Activated T-helper 1 cell treated with Interleukin-2 at 50 U/mL for 16 hours (primary cell): ENCODE results near the gene CHN1.

Source experiments
- DNase-seq: peaks from one replicate; pipeline ENCODE4 v3.0.0-alpha.2; 2020; ENCODE audit warnings: low read depth

The CHN1 gene

GRCh38 chr2:174827371-174828369 is 177.5 kb downstream of the CHN1 start:
- no peak for DNase-seq

- no peak for DNase-seq
Observed at GRCh38 chr2:174826051-174826450, 179.1 kb downstream of the CHN1 start.

DNA sequence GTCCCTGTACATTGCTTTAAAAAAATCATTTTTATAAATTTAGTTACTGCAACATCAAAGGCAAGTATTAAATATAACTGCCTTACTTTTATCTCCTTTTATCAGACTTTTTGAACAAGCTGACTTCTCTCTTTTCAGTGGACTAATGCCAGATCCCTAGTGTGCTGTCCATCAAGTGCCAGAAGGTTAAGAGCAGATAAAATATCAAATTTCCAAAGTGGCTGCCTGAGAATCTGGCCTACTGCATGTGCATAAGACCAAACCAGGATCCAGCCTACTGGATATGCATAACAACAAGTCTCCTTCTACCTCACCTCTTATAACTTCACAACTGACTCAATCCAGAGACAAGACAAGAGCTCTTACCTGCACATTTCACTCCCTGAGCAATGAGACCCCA is 181.1 kb downstream of the CHN1 start:
- DNase-seq, result no peak

DNA sequence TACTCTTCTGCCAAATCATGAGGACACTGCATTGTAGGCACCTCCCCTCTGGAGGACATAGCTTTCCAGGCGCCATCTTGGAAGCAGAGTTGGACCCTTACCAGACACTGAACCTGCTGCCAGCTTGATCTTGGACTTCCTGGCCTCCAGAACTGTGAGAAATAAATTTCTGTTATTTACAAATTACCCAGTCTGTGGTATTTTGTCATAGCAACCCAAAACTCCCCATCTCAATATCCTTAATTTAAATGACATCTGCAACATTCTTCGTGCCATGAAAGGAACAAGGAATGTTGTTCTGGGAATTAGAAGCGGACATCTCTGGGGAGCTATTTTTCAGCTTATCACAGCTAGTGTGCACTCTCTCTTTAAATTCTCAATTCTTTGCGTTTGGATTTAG is 183.6 kb downstream of the CHN1 start:
- DNase-seq, result no peak

DNA sequence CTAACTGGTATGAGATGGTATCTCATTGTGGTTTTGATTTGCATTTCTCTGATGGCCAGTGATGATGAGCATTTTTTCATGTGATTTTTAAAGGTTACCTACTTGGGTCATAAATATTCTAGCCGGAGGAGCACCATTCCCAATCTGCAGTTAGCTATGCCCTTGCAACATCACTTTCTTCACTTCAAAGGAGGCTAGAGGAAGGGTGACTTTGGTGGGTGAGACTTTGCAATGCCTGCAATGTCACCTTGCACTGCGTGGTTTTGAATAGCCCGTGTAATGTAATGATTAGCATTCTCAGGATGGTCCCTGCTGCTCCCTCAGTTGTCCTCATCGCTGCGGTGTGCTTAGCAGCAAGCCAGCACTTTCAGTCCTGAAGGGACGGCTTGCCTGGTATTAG is 184.8 kb downstream of the CHN1 start:
- no peak for DNase-seq

DNA sequence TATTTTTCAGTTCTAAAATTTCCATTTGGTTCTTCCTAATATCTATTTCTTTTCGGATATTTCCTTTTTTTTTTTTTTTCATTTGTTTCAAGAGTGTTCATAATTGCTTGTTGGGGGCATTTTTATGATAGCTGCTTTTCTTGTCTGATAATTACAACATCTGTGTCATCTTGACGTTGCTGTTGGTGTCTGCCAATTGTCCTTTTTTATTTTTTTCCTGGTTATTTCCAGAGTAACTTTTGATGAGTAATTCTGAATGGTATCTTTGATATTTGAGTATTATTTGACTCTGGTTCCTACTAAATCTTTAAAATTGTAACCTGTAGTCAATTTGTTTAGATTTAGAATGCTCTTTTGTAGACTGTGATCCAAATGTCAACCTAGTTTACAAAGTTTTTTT is 189.7 kb downstream of the CHN1 start:
- no peak for DNase-seq

DNA sequence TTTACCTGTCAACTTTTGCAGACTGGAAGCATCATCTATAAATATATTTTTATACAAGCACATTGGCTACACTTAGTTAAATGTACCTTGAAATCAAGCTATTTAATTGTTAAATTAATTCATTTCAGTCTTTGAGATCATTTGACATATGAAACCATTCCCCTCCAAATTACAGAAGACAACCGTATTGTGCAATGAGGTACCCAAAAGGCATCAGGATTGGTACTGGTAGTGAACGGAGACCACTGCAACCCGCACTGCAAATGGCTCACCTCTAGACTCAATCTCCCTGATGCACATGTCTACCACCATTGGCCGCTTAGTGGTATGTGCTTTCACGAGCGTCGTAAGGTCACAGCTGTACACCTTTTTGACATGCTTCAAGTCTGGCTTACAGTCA is 193.1 kb downstream of the CHN1 start:
- no peak for DNase-seq

- DNase-seq, result no peak
Observed at GRCh38 chr2:174807931-174808330, 197.2 kb downstream of the CHN1 start.

GRCh38 chr2:174805803-174806202 is 199.4 kb downstream of the CHN1 start:
- DNase-seq, result no peak

DNA sequence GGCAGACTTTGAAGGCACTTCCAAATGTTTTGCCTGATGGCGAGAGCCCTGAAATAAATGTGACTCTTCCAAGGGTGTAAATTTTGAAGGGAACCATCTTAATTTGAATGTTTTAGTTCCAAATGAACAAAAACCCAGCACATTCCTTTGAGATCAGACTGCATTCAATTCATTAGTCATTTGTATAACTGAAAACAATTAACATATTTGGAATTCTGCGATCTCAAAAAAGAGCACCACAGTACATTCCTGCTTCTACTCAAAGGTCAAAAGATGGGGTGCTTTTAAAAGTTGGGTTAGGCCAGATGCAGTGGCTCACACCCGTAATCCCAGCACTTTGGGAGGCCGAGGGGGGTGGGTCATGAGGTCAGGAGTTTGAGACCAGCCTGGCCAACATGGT is 202.7 kb downstream of the CHN1 start:
- no peak for DNase-seq

GRCh38 chr2:174800436-174801205 is 204.6 kb downstream of the CHN1 start:
- no peak for DNase-seq

DNA sequence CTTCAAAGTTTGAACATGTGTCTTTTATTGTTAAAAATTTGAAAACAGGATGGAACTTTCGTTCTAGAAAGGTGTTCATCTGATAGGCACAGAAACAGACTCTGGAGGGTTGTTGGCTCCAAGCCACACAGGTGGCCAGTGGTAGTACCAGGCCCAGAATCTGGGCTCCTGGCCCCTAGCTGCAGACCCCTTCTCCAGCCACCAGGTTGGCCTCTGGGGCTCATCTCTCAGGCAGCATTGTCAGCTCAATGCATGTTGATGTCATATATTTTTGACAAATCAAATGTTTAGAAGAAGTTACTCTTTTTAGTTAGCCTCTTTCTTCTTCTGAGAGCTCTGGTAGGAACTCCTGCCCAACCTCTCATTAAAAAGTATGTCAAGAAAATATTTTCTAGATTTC is 206.4 kb downstream of the CHN1 start:
- no peak for DNase-seq

DNA sequence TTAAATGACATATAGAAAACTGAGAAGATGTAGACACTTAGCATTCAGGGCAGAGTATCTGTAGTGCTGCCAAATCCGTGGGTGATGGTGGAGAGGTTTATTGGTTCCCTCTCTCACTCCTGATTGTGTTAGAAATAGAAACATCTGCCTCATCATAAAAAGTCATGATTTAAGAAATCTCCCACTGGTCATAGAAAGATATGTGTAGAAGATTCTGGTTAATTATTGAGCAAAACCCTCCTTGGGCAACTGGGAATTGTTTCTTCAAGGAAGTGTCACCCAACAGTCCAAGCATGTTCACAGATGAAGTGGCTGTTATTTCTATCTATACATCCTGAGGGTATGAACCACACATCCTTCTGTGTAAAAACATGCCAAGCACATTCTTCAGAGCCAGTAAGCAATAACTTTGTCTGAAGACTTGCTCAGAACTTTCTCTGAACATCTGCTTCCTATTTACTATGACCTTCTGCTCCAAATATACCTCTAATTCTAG is 207.4 kb downstream of the CHN1 start:
- DNase-seq, result no peak

GRCh38 chr2:174796319-174796771 is 208.8 kb downstream of the CHN1 start:
- no peak for DNase-seq

DNA sequence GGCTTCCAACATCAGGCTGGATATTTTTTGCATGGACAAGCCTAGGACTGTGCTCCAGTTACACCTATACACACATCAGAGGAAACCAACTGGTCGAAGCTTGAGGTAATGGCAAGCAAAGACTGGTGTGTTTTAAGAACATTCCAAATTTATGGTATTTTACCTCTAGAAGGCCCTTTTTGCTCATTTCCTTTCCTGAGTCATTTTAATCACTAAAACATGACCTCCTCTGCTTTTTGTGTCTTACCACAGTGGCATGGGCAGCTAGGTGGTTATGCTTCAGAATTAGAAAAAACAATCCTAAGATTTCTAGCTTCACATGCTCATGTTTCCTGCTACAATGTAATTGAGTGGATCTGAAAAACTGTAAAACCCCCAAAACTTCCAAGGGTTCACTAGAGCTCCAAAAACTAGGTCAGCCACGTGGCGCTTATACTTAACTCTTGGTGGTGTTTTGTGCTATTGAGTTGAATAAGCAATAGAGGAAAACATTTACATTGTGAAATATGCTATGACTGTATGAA is 210.3 kb downstream of the CHN1 start:
- DNase-seq, result no peak

DNA sequence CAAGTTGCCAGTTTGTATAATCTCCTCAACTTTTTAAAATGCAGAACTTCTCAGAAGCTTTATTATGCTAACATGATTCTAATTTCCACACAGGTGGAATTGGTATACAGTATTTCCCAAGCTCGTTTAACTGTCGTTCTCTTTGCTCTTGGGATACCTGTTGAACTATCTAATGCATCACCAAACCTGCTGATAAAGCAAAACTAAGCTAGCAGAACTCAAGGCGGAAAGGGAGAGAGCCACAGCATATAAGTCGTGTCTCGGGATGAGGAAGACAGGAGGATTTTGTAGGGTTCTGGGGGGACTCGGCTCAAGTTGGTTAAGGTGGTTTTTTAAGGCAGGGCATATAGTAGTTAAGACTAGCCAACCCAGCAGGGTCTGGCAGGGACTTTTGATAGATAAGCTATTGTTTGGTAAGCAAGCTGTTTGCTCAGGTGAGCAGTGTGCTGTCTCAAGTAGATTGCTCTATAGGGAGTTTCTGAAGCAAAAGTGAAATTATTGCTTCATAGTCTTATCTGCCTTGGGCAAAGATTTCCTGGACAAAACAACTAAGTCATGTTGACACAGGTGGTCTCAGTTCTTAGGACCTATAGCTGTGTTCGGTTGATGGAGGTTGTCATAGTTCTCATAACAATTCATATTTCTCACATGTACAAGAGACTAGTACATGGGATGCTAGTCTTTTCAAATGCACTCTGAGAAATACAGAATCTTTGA is 212.7 kb downstream of the CHN1 start:
- no peak for DNase-seq

DNA sequence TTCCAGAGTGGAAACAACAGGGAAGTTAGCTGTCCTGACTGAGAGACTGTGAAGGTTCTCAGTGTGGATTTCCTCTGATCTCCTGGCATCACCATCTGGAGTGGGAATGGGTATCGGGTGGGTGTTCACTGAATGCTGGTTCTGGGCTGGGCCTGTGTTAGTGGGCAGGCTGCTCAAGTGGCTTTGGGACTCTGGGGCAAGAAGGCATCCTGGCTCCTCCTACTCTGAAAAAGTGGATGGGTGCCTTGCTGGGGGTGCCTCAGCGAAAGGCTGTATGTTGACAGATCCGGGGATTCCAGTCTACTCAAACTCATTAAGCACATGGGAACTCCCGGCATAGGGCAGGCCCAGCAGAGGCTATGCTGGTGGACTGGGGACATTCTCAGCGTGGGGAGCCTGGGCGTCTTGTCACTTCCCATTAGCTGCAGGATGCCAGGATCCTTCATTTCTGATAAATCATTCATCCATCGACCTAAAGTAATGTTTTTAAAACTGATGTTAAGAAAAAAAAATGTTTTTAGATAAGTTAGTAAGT is 213.4 kb downstream of the CHN1 start:
- no peak for DNase-seq

- DNase-seq, result no peak
Observed at GRCh38 chr2:174791020-174791419, 214.2 kb downstream of the CHN1 start.

DNA sequence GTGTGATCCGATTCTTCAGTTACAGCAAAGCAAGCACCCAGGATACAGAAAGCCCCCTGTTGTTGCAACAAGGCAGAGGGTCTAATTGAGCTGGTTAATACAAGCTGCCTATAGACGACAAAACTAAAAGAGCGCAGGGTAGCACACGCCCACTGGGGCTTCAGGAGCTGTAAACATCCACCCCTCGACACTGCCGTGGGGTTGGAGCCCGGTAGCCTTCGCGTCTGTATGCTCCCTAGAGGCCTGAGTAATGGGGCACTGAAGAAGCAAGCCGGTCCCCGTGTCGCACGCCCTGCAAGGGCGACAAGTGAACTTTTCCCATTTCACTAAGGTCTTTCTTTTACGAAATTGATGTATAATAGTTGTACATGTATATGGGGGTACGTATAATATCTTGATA is 216.2 kb downstream of the CHN1 start:
- DNase-seq, result no peak

DNA sequence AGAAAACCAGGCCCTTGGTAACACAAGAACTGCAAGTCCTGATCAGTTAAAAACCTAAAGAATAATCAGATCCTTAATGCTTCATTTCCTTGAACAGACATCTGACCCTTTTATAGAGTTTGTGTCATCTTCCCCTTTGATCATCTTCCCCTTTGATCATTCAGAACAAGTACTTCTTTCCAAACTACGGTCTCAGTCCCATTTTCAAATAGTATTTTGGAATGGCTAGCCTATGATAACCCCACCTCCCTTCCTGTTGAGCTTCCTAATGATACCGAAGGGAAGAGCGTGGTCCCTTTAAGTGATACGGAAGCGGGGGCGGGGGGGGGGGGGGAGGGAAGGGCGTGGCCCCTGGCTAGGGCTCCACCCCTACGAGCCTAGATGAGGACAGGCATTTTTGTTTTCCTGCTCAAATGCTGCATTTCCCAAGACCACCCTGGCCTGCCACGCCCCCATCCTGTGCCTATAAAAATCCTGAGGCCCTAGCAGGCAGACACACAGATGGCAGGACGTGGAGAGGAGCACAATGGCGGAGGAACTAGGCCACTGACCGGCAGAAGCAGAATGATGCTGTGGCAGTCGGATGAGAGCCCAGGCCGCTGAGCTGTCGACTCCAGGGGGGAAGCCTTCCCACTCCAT is 216.8 kb downstream of the CHN1 start:
- no peak for DNase-seq
